SK-N-SH treated with all-trans-retinoic acid at 6 μM for 48 hours (cell line): ENCODE data around the gene CASZ1.

Source experiments
- ATAC-seq: fragments of 200-7000 bp; cut with Tn5 transposase; 3 replicates; pipeline ENCODE4 v1.9.1; 2020; ENCODE audit warnings: mild to moderate bottlenecking, moderate library complexity
- ARNTL ChIP-seq: fragments of 450-650 bp; formaldehyde crosslinking; IDR thresholded peaks from 2 replicates; pipeline ENCODE4 v1.5.0; 2020; ENCODE audit warnings: low read depth, mild to moderate bottlenecking, moderate library complexity, borderline replicate concordance
- CSDC2 ChIP-seq: fragments of 250-450 bp; sonication (Bioruptor Pico); IDR thresholded peaks from 2 replicates; pipeline ENCODE4 v1.5.0; 2020; ENCODE audit warnings: mild to moderate bottlenecking, moderate library complexity
- CSRNP3 ChIP-seq: fragments of 250-450 bp; sonication (Bioruptor Pico); IDR thresholded peaks from 2 replicates; pipeline ENCODE4 v1.5.1; 2021; ENCODE audit warnings: mild to moderate bottlenecking, moderate library complexity
- ESRRG ChIP-seq: fragments of 250-450 bp; sonication (Bioruptor Pico); IDR thresholded peaks from 2 replicates; pipeline ENCODE4 v1.6.1; 2021; ENCODE audit warnings: mild to moderate bottlenecking
- GLIS3 ChIP-seq: fragments of 250-450 bp; sonication (Bioruptor Pico); IDR thresholded peaks from 2 replicates; pipeline ENCODE4 v1.5.0; 2020; ENCODE audit warnings: mild to moderate bottlenecking, moderate library complexity
- OSR1 ChIP-seq: fragments of 250-450 bp; sonication (Bioruptor Pico); IDR thresholded peaks from 2 replicates; pipeline ENCODE4 v1.8.0; 2022; ENCODE audit warnings: moderate library complexity, mild to moderate bottlenecking, inconsistent platforms
- PATZ1 ChIP-seq: fragments of 250-450 bp; sonication (Bioruptor Pico); IDR thresholded peaks from 2 replicates; pipeline ENCODE4 v1.8.0; 2020; ENCODE audit warnings: mild to moderate bottlenecking, moderate library complexity, borderline replicate concordance
- POU6F1 ChIP-seq: fragments of 250-450 bp; sonication (Bioruptor Pico); IDR thresholded peaks from 2 replicates; pipeline ENCODE4 v1.8.0; 2021; ENCODE audit warnings: low read depth, mild to moderate bottlenecking, moderate library complexity, borderline replicate concordance
- PPARA ChIP-seq: fragments of 250-450 bp; sonication (Bioruptor Pico); IDR thresholded peaks from 2 replicates; pipeline ENCODE4 v1.5.0; 2020; ENCODE audit warnings: mild to moderate bottlenecking, borderline replicate concordance
- SNAI2 ChIP-seq: fragments of 250-450 bp; sonication (Bioruptor Pico); IDR thresholded peaks from 2 replicates; pipeline ENCODE4 v1.5.0; 2020; ENCODE audit warnings: mild to moderate bottlenecking, moderate library complexity
- TCF4 ChIP-seq: fragments of 250-450 bp; sonication (Bioruptor Pico); IDR thresholded peaks from 2 replicates; pipeline ENCODE4 v1.8.0; 2021; ENCODE audit warnings: mild to moderate bottlenecking, moderate library complexity, borderline replicate concordance
- TOX ChIP-seq: fragments of 250-450 bp; sonication (Bioruptor Pico); IDR thresholded peaks from 2 replicates; pipeline ENCODE4 v1.8.0; 2021; ENCODE audit warnings: mild to moderate bottlenecking, moderate library complexity, borderline replicate concordance
- ZFP3 ChIP-seq: fragments of 250-450 bp; sonication (Bioruptor Pico); IDR thresholded peaks from 2 replicates; pipeline ENCODE4 v1.5.0; 2020; ENCODE audit warnings: mild to moderate bottlenecking, moderate library complexity
- ZFP30 ChIP-seq: fragments of 450-650 bp; formaldehyde crosslinking; IDR thresholded peaks from 2 replicates; pipeline ENCODE4 v1.5.0; 2022; ENCODE audit warnings: mild to moderate bottlenecking, moderate library complexity
- ZNF565 ChIP-seq: fragments of 450-650 bp; formaldehyde crosslinking; conservative IDR thresholded peaks from 2 replicates; pipeline ENCODE4 v1.5.0; 2020; ENCODE audit warnings: low read depth, mild to moderate bottlenecking, moderate library complexity
- ZNF70 ChIP-seq: fragments of 450-650 bp; formaldehyde crosslinking; IDR thresholded peaks from 2 replicates; pipeline ENCODE4 v1.5.0; 2020; ENCODE audit warnings: mild to moderate bottlenecking, moderate library complexity
- ZNF8 ChIP-seq: fragments of 450-650 bp; formaldehyde crosslinking; IDR thresholded peaks from 2 replicates; pipeline ENCODE4 v1.5.0; 2020; ENCODE audit warnings: mild to moderate bottlenecking, moderate library complexity
- TF ChIP-seq, protein P1 (sequence below): fragments of 250-450 bp; sonication (Bioruptor Pico); IDR thresholded peaks from 2 replicates; pipeline ENCODE4 v1.5.1; 2020; ENCODE audit warnings: low read depth, mild to moderate bottlenecking, moderate library complexity
- TF ChIP-seq, protein P2 (sequence below): fragments of 250-450 bp; sonication (Bioruptor Pico); IDR thresholded peaks from 2 replicates; pipeline ENCODE4 v1.5.0; 2020; ENCODE audit warnings: mild to moderate bottlenecking, moderate library complexity

Gene CASZ1

GRCh38 chr1:10739589-10739988, 56.9 kb downstream of the CASZ1 start (continued):
- no peak for TF ChIP-seq POU6F1
- no peak for TF ChIP-seq GLIS3 (CRISPR knock-in tag)
- no peak for TF ChIP-seq PPARA (CRISPR knock-in tag)
- TF ChIP-seq OSR1 (CRISPR knock-in tag), result no peak

- TF ChIP-seq PATZ1 (CRISPR knock-in tag) (no peak), ZNF565 (CRISPR knock-in tag) (no peak), CSRNP3 (CRISPR knock-in tag) (no peak), ESRRG (CRISPR knock-in tag) (no peak), TOX (CRISPR knock-in tag) (no peak), CSDC2 (CRISPR knock-in tag) (no peak), TCF4 (no peak), ZFP3 (no peak), ZNF8 (CRISPR knock-in tag) (no peak), SNAI2 (CRISPR knock-in tag) (no peak)
- TF ChIP-seq, protein P1, sequence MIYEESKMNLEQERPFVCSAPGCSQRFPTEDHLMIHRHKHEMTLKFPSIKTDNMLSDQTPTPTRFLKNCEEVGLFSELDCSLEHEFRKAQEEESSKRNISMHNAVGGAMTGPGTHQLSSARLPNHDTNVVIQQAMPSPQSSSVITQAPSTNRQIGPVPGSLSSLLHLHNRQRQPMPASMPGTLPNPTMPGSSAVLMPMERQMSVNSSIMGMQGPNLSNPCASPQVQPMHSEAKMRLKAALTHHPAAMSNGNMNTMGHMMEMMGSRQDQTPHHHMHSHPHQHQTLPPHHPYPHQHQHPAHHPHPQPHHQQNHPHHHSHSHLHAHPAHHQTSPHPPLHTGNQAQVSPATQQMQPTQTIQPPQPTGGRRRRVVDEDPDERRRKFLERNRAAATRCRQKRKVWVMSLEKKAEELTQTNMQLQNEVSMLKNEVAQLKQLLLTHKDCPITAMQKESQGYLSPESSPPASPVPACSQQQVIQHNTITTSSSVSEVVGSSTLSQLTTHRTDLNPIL (CRISPR knock-in tag), result no peak
- ATAC-seq, result no peak
These were observed 58.1 kb downstream of the CASZ1 start for GRCh38 chr1:10738061-10739058.

DNA sequence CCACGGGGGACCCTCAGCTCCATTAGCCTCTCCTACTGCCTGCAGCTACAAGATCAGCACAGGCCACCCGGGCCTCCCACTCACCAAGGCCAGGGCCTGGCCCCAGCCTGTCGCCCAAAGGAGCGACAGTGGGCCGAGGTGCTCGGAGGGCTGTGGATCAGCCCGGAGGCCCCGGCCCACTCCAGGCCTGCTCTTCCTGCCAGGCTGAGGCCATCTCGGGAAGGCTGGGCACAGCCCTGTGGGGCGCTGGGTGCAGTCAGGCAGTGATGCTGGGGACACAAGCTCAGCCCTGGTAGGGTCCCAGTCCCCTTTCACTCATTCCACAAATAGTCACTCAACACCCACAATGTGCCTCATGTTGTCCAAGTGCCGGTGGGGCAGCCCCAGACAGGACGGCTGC, 58.8 kb downstream of the CASZ1 start:
- ATAC-seq, result no peak
- TF ChIP-seq SNAI2 (CRISPR knock-in tag) (no peak), CSDC2 (CRISPR knock-in tag) (no peak), ESRRG (CRISPR knock-in tag) (no peak)

DNA sequence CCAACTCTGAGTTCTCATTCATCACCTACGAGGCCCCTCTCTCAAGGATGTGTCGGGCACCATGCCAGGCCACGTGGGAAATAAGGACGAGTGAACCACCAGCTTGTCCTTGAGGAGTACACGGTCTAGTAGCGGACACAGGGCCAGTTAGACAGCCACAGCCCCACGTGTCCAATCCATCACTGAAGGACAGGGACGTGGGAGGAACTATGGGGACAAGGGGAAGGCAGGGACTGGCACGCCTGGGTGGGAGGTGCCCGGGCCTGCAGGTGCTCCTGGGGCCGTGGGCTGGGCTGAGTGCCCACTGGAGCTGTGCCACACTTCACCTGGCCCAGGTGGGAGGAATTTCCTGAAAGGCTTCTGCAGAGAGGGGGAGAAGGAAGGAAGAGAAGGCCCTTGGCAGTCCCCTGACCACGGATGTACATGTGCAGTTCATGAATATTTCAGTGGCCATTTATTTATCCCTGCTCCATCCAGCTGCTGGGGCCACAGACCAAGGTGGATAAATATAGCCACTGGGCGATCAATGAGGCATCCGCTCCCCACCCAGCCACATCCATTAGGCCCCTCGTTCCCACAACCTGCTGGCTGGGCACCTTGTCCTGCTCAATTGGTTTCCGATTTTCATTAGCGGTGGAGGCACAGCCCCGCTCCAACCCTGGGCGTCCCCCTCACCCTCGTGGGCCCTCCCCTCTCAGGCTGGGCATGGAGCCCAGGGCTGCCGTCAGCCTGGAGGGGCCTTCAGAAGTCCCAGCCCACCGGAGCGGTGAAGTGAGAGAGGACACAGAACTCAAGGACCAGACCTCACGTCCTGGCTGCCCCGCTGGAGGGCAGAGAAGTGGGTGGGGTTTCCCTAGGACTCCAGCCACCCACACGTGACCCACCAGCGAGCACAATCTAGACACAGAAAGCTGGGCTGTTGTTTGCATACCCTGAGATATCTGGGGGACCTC, 59.5 kb downstream of the CASZ1 start:
- ATAC-seq, result no peak
- TF ChIP-seq, protein P2, sequence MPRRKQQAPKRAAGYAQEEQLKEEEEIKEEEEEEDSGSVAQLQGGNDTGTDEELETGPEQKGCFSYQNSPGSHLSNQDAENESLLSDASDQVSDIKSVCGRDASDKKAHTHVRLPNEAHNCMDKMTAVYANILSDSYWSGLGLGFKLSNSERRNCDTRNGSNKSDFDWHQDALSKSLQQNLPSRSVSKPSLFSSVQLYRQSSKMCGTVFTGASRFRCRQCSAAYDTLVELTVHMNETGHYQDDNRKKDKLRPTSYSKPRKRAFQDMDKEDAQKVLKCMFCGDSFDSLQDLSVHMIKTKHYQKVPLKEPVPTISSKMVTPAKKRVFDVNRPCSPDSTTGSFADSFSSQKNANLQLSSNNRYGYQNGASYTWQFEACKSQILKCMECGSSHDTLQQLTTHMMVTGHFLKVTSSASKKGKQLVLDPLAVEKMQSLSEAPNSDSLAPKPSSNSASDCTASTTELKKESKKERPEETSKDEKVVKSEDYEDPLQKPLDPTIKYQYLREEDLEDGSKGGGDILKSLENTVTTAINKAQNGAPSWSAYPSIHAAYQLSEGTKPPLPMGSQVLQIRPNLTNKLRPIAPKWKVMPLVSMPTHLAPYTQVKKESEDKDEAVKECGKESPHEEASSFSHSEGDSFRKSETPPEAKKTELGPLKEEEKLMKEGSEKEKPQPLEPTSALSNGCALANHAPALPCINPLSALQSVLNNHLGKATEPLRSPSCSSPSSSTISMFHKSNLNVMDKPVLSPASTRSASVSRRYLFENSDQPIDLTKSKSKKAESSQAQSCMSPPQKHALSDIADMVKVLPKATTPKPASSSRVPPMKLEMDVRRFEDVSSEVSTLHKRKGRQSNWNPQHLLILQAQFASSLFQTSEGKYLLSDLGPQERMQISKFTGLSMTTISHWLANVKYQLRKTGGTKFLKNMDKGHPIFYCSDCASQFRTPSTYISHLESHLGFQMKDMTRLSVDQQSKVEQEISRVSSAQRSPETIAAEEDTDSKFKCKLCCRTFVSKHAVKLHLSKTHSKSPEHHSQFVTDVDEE (CRISPR knock-in tag), result no peak
- TF ChIP-seq ZNF70 (CRISPR knock-in tag) (no peak), ZFP30 (CRISPR knock-in tag) (no peak), ARNTL (CRISPR knock-in tag) (no peak), TOX (CRISPR knock-in tag) (no peak), ZNF565 (CRISPR knock-in tag) (no peak)
